Measurements from ENCODE around the gene SLC10A4. TPM values are rescaled to one million over a fixed set of nuclear protein-coding genes. Genes with fewer than 3 reads are reported as not detected.

The SLC10A4 gene
- total RNA-seq, 6 experiments from 2014 or later = not detected

GRCh38 chr4:48538358-48538757, 55.2 kb downstream of the SLC10A4 start:
- DNase-seq = no peak
- no peak overlapping the region for H3K27ac Mint-ChIP-seq
- H3K36me3 Mint-ChIP-seq (ENCODE audit: low read depth) = peaks cover 16% of the 10 kb centered on the region
- H3K4me1 Mint-ChIP-seq (ENCODE audit: low read depth) = no peaks in the 10 kb centered on the region
- peaks cover 3% of the 10 kb centered on the region for H3K27me3 Mint-ChIP-seq (ENCODE audit: insufficient read depth)
- no peak overlapping the region for H3K4me3 Mint-ChIP-seq
- TF ChIP-seq, protein P1, sequence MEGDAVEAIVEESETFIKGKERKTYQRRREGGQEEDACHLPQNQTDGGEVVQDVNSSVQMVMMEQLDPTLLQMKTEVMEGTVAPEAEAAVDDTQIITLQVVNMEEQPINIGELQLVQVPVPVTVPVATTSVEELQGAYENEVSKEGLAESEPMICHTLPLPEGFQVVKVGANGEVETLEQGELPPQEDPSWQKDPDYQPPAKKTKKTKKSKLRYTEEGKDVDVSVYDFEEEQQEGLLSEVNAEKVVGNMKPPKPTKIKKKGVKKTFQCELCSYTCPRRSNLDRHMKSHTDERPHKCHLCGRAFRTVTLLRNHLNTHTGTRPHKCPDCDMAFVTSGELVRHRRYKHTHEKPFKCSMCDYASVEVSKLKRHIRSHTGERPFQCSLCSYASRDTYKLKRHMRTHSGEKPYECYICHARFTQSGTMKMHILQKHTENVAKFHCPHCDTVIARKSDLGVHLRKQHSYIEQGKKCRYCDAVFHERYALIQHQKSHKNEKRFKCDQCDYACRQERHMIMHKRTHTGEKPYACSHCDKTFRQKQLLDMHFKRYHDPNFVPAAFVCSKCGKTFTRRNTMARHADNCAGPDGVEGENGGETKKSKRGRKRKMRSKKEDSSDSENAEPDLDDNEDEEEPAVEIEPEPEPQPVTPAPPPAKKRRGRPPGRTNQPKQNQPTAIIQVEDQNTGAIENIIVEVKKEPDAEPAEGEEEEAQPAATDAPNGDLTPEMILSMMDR (IDR thresholded peaks at IDR 0.05) = no peak
- no peaks in the 10 kb centered on the region for H3K9me3 Mint-ChIP-seq

Other genes with a start within 250 kb of the SLC10A4 start
- under 1 TPM in 1 of 6 experiments, not detected in 5; 0.23 TPM for gene TEC, start 213.5 kb upstream of the SLC10A4 start, total RNA-seq (2021; fragmentation: NEBNext Ultra II Directional; extraction: Animal tissue kit (Norgen Biotek cat#: 25700))
- gene SLAIN2, start 141.8 kb upstream of the SLC10A4 start, total RNA-seq (2021; fragmentation: NEBNext Ultra II Directional; extraction: Animal tissue kit (Norgen Biotek cat#: 25700)) = 100 to 1,000 TPM in 5 of 6 experiments, 10 to 100 TPM in 1; 93.7 to 136 (median 114) TPM
- gene ZAR1, start 6.9 kb downstream of the SLC10A4 start, total RNA-seq (2021; fragmentation: NEBNext Ultra II Directional; extraction: Animal tissue kit (Norgen Biotek cat#: 25700)) = not detected